Calu3 (cell line): ENCODE results near the gene PRADC1. TPM values are rescaled to one million over a fixed set of nuclear protein-coding genes. Genes with fewer than 3 reads are reported as not detected.

Experiments
- Bru-seq: library from RNA; stranded (reverse); fragments of 400-500 nt; gene quantifications from one replicate; lab custom pipeline; 2021; lab: Mats Ljungman, UMichigan
- BruChase-seq, 2 experiments: library from RNA; stranded (reverse); fragments of 400-500 nt; gene quantifications; one replicate each; lab custom pipeline; 2021; lab: Mats Ljungman, UMichigan
- BruUV-seq: library from RNA; stranded (reverse); fragments of 400-500 nt; replicated peaks from 2 replicates; lab custom pipeline; 2021; lab: Mats Ljungman, UMichigan
- CTCF ChIA-PET: fragments of 300-600 bp; sonication (Branson Sonifier 250); formaldehyde crosslinking; loops from one replicate; lab custom pipeline; 2022; ENCODE audit warnings: antibody characterized with exemption; lab: Charles Lee
- DNase-seq: peaks from one replicate; pipeline ENCODE4 v3.0.0; 2022
- H3K27ac Mint-ChIP-seq: one replicate; pipeline ENCODE4 v1.8.0; 2022; ENCODE audit warnings: mixed read lengths; ENCODE audit not compliant: unreplicated experiment
- H3K27me3 Mint-ChIP-seq: one replicate; pipeline ENCODE4 v1.8.0; 2022; ENCODE audit warnings: mixed read lengths; ENCODE audit not compliant: unreplicated experiment
- H3K36me3 Mint-ChIP-seq: one replicate; pipeline ENCODE4 v1.8.0; 2022; ENCODE audit warnings: mild to moderate bottlenecking, moderate library complexity, mixed read lengths; ENCODE audit not compliant: insufficient read depth, unreplicated experiment
- H3K4me1 Mint-ChIP-seq: one replicate; pipeline ENCODE4 v1.8.0; 2022; ENCODE audit warnings: mild to moderate bottlenecking, low read depth, mixed read lengths; ENCODE audit not compliant: unreplicated experiment
- H3K4me3 Mint-ChIP-seq: one replicate; pipeline ENCODE4 v1.8.0; 2022; ENCODE audit warnings: mild to moderate bottlenecking, low read depth, moderate library complexity, mixed read lengths; ENCODE audit not compliant: unreplicated experiment
- H3K9me3 Mint-ChIP-seq: one replicate; pipeline ENCODE4 v1.8.0; 2022; ENCODE audit warnings: low read depth, mixed read lengths; ENCODE audit not compliant: unreplicated experiment
- intact Hi-C: fragments of 100-400 bp; cut with micrococcal nuclease; formaldehyde crosslinking; loops from one replicate; pipeline ENCODE4 v1.10.0; 2022; ENCODE audit not compliant: unreplicated experiment
- long read RNA-seq: library from polyadenylated mRNA; stranded (forward); transcript quantifications from one replicate; pipeline ENCODE4 v2.0.0, GENCODE V29; 2022
- total RNA-seq: library from RNA; stranded (reverse); gene quantifications from 2 replicates; pipeline ENCODE4 v1.2.3, GENCODE V29; 2022
- TF ChIP-seq, protein P1 (sequence below): fragments of 200-600 bp; IDR thresholded peaks from one replicate; pipeline ENCODE4 v1.8.0; 2022; ENCODE audit warnings: antibody characterized with exemption; ENCODE audit not compliant: unreplicated experiment

Gene PRADC1
- 13.2 and 13.8 TPM in 2 replicates for total RNA-seq
- Bru-seq, nascent RNA: percentile 35 among the genes with signal in this experiment
- BruChase-seq, experiment 1, labeled RNA remaining after a 6-hour chase: percentile 42 among the genes with signal in this experiment
- percentile 38 among the genes with signal in this experiment for BruChase-seq, experiment 2, labeled RNA remaining after a 2-hour chase
- long read RNA-seq, transcript PRADC1-201 (5 exons, 1,083 nt): major isoform, 23 of 29 reads
- long read RNA-seq, partial matches to known transcripts: 4 of 29 reads
- long read RNA-seq, other reads (novel, unspliced or antisense): 2 of 29 reads

DNA sequence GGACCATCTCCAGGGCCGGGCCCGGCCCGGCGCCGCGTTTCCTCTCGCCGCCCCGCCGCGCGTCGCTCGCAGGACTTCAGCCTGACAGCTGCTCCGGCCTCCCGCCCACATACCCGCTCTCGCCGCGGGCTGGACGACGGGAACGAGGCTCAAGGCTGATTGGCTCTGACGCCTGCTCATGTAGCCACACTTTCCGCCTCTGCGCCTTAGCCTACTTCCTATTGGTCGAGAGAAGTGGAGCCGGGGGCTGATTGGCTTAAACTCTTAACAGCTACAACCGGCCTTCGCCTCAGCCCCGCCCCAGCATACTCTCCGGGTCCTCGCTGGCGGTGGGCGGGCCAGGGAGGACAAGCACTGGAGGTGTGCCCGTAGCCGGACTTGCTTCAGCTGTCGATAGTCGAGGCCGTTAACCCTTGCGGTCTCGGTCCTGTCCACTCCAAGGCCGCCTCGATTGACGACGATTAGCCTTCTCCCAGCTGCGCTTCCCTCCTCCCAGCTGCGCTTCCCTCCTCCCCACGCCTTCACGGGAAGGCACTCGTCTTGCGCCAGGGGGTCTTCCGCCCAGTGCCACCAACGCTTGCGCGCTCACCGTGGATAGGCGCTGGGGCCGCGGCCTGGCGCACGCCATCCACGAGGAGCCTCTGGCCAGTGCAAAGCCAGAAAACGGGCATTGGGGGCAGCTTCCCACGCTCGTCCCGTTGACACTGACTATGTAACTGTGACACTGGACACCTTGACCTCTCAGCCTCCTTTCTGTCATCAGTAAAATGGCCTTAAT, at the start of gene PRADC1:
TSS of gene PRADC1 (minus strand) at position 86 of the 778 bp plus-strand sequence. CDS start at position 7, 79 bp downstream.
- BruUV-seq: no TSS peak
- DNase-seq: peak; percentile 96
- Mint-ChIP-seq H3K9me3 (no peaks in the 10 kb centered on the region), H3K27ac (peak within 1 kb of the TSS; percentile 97), H3K27me3 (no peaks in the 10 kb centered on the region), H3K4me1 (peaks cover 26% of the 10 kb centered on the region), H3K36me3 (peaks cover 54% of the 10 kb centered on the region), H3K4me3 (peak within 1 kb of the TSS; percentile 92)
- intact Hi-C loops: no loop called here
- TF ChIP-seq, protein P1, sequence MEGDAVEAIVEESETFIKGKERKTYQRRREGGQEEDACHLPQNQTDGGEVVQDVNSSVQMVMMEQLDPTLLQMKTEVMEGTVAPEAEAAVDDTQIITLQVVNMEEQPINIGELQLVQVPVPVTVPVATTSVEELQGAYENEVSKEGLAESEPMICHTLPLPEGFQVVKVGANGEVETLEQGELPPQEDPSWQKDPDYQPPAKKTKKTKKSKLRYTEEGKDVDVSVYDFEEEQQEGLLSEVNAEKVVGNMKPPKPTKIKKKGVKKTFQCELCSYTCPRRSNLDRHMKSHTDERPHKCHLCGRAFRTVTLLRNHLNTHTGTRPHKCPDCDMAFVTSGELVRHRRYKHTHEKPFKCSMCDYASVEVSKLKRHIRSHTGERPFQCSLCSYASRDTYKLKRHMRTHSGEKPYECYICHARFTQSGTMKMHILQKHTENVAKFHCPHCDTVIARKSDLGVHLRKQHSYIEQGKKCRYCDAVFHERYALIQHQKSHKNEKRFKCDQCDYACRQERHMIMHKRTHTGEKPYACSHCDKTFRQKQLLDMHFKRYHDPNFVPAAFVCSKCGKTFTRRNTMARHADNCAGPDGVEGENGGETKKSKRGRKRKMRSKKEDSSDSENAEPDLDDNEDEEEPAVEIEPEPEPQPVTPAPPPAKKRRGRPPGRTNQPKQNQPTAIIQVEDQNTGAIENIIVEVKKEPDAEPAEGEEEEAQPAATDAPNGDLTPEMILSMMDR: no peak
- CTCF ChIA-PET: interaction anchor here (0.6 to 2.6 kb wide), 8 partner anchors 14 to 289 kb away, joined by 3 to 10 read pairs (median 4); no protein-coding TSS in a partner anchor

DNA sequence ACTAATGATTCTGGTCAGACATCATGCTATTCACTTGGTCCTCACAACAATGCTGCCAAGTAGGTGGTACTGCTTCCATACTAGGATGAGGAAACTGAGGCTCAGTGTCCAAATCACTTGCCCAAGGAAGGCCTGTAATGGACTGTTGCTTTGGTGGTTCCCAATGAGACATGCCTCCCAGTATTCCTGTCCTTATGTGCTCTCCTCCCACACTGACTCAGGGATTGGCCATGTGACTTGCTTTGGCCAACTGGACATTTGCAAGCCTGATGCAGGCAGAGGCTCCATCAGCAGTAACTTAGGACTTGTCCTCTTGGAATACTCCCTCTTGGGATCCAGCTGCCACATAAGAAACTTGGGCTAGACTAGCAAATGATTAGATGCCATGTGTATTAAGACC, 48.2 kb upstream of the PRADC1 start:
- H3K27ac Mint-ChIP-seq: no peak overlapping the region
- intact Hi-C loops: no loop called here
- peaks cover 9% of the 10 kb centered on the region for H3K27me3 Mint-ChIP-seq
- H3K4me3 Mint-ChIP-seq: no peak overlapping the region
- TF ChIP-seq, protein P1: no peak
- H3K9me3 Mint-ChIP-seq: no peaks in the 10 kb centered on the region
- BruUV-seq: no TSS peak
- CTCF ChIA-PET: no interaction called here
- peaks cover 7% of the 10 kb centered on the region for H3K36me3 Mint-ChIP-seq
- DNase-seq: no peak
- H3K4me1 Mint-ChIP-seq: peaks cover 5% of the 10 kb centered on the region

DNA sequence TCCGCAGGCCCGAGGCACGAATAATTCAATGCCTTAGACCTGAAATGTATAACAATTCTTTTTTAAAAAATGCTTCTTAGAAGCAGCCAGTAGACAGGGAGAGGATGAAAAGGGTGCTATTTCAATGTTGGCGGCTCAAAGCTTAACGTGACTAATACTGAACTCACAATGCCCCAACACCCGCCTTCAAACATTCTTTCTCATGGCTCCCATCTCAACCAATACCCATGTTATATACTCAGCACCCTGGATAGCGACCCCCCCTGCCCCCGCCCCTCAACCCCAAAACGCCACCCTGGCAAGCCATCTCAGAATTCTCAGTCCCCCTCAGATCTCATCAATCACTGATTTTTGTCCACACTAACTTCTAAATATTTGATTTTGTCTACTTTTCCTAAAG, 46.8 kb upstream of the PRADC1 start:
- CTCF ChIA-PET: no interaction called here
- TF ChIP-seq, protein P1: no peak
- H3K27me3 Mint-ChIP-seq: no peaks in the 10 kb centered on the region
- intact Hi-C loops: no loop called here
- BruUV-seq: no TSS peak
- no peak for DNase-seq
- peaks cover 7% of the 10 kb centered on the region for H3K36me3 Mint-ChIP-seq
- no peak overlapping the region for H3K4me3 Mint-ChIP-seq
- H3K9me3 Mint-ChIP-seq: no peaks in the 10 kb centered on the region
- H3K27ac Mint-ChIP-seq: no peak overlapping the region
- peaks cover 5% of the 10 kb centered on the region for H3K4me1 Mint-ChIP-seq

DNA sequence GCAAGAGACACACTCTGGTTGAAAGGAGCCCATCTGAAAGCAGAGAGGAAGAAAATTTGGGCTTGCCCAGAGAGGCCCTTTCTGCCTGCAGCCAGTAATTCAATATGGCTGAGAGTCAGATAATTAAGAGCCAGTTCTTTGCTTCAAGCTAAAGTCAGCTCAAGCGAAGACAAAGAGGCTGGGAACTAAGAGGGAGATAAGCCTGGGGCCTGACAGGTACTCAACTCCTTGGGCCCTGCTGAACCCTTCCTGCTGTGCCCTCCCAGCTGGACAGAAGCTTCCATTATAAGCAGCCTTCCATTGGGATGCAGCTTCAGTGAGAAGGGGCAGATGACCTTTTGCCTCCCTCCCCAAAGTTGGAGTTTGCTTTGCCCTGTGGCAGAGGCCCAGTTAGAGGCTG, 39.2 kb upstream of the PRADC1 start:
- H3K4me1 Mint-ChIP-seq: peaks cover 14% of the 10 kb centered on the region
- H3K9me3 Mint-ChIP-seq: no peaks in the 10 kb centered on the region
- TF ChIP-seq, protein P1: no peak
- intact Hi-C loops: no loop called here
- no peak for DNase-seq
- no TSS peak for BruUV-seq
- peaks cover 31% of the 10 kb centered on the region for H3K36me3 Mint-ChIP-seq
- H3K27ac Mint-ChIP-seq: no peak overlapping the region
- CTCF ChIA-PET: no interaction called here
- H3K27me3 Mint-ChIP-seq: no peaks in the 10 kb centered on the region
- H3K4me3 Mint-ChIP-seq: no peak overlapping the region
